ENCODE measurements around the gene TCEAL3. TPM values are rescaled to one million over a fixed set of nuclear protein-coding genes. Genes with fewer than 3 reads are reported as not detected.
"Not testable (repeated sequence)": the region's sequence is repeated elsewhere in the genome, so short reads cannot be mapped to it uniquely, and the experiment has no call there.

Gene TCEAL3
- total and polyA plus RNA-seq, 9 of the 15 experiments (the other 6 are each of a cell fraction or from before 2014, with no cell fraction given): not detected

DNA sequence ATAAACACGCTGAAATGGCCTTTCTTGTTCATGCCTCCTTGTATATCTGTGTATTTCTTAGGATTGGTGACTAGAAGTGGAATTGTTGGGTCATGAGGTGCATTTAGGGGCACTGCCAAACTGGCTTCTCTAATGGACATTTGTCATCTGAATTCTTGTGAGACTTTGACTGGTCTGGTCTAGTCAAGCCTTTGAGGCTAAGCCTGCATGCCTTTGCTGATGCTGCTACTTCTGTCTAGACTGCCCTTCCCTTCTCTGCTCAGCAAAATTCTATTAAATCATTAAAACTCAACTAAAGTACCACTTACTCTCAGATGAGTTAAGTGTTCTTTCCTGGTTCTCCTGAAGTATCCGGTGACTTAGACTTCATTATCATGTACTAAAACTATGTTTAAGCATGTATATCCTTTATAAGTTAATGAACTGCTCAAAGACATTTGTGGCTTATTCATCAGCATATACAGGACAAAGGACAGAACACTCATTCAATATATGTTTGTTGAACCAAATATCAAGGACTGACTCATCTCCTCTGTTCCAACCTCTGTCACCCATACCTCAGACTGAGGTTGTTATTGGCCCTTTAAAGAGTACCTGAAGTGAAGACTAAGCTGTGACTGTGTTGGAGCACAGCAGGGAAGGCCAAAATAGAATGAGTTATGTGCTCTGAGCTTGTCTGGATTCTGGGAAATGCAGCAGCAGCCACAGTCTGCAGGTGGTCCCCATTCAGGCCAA lies 30.0 kb downstream of the TCEAL3 start:
- no peaks in the 10 kb centered on the region for H3K36me3 ChIP-seq (ENCODE audit: control insufficient read depth, insufficient read depth, low read length)
- DNase-seq (ENCODE audit: extremely low read depth in 1 of 4, low spot score in 3 of 4): no peak
- no peaks in the 10 kb centered on the region for H3K9me3 ChIP-seq (replicated peaks; ENCODE audit: control insufficient read depth, insufficient read depth, low read depth, low read length)
- no peaks in the 10 kb centered on the region for H3K9me1 ChIP-seq (ENCODE audit: control insufficient read depth, insufficient read depth, low read length)
- TF ChIP-seq DIDO1 (tag; IDR thresholded peaks at IDR 0.05; ENCODE audit: low read depth) (no peak), POLR2A (conservative IDR thresholded peaks at IDR 0.05) (no peak)
- H3K27ac ChIP-seq (ENCODE audit: extremely low read depth, low read depth, low read length): no peak overlapping the region
- FAIRE-seq: no peak
- 0% methylated on average over 2 of the region's 2 CpGs for WGBS (ENCODE audit: insufficient coverage, low coverage, missing lambda C conversion rate)
- no peak overlapping the region for H2AFZ ChIP-seq (ENCODE audit: low read depth, low read length)
- no peaks in the 10 kb centered on the region for H3K4me1 ChIP-seq (replicated peaks in 1 of 2; ENCODE audit: control insufficient read depth in 2 of 2, insufficient read depth in 2 of 2, low read length in 2 of 2)
- no peak overlapping the region for H3K4me3 ChIP-seq
- no peak overlapping the region for H3K4me2 ChIP-seq (ENCODE audit: insufficient read depth, low read length)
- no peak overlapping the region for H3K9ac ChIP-seq (ENCODE audit: insufficient read depth in 1 of 2, low read depth in 2 of 2, low read length in 2 of 2)
- in situ Hi-C loops (cut with MboI) (no loop called here), intact Hi-C loops (cut with micrococcal nuclease) (no loop called here)
- H4K20me1 ChIP-seq (replicated peaks; ENCODE audit: control insufficient read depth, insufficient read depth, low read length): no peaks in the 10 kb centered on the region
- no TSS peak for BruUV-seq (replicated peaks)
- CTCF ChIA-PET (ENCODE audit: low intra/inter-chr PET ratio): no interaction called here
- POLR2A ChIA-PET: interaction anchor here (0.6 kb wide), 1 partner anchor 554 kb away, joined by 3 read pairs; no protein-coding TSS in a partner anchor
- H3K79me2 ChIP-seq (ENCODE audit: control insufficient read depth, insufficient read depth, low read length): no peaks in the 10 kb centered on the region
- ATAC-seq: no peak
- no peaks in the 10 kb centered on the region for H3K27me3 ChIP-seq (ENCODE audit: control insufficient read depth in 2 of 2, insufficient read depth in 2 of 2, low read length in 2 of 2)

DNA sequence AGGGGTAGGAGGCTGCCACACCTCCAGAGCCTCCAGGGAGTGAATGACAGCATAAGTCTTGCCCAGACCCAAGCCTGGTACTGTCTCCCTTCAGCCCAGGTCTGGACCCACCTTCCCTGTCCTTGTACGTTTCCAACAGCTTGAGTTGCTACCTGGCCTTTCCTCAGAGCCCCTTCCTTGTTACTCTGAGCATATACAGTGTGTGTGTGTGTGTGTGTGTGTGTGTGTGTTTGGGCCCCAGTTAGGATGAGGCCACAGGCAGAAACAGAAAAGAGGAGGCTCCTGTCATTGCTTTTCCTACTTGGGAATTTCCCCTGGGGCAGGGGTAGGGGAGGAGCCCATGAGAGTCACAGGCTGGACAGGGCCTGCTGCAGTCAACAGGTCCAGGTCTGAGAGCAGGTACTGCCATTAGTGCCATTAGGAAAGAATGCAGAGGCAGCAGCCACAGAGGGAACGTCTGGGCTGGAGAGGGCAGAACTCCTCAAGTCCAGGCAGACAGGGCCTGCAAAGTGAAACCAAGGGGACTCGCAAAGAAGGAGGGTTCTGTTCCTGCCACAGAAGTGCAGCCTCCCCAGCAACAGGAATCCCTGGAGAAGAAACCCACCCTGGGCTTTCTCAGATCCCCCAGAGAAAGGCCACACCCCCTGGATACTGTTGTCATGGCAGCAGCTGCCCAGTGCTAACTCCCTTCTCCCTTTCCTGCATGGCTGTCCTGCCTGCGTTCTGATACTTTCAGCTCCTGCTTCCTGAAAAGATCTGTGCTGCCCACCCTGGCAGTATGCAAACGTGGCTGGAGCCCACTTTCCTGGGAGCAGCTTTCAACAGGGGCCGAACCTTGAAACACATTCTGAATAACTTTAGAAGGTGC lies 30.9 kb downstream of the TCEAL3 start:
- DNase-seq (ENCODE audit: extremely low read depth in 1 of 4, low spot score in 3 of 4); H3K9me1 ChIP-seq (ENCODE audit: control insufficient read depth, insufficient read depth, low read length); H3K36me3 ChIP-seq (ENCODE audit: control insufficient read depth, insufficient read depth, low read length); H3K27me3 ChIP-seq (ENCODE audit: control insufficient read depth in 2 of 2, insufficient read depth in 2 of 2, low read length in 2 of 2); H3K79me2 ChIP-seq (ENCODE audit: control insufficient read depth, insufficient read depth, low read length); H3K9ac ChIP-seq (ENCODE audit: insufficient read depth in 1 of 2, low read depth in 2 of 2, low read length in 2 of 2); CTCF ChIA-PET (ENCODE audit: low intra/inter-chr PET ratio); H3K27ac ChIP-seq (ENCODE audit: extremely low read depth, low read depth, low read length); in situ Hi-C loops (cut with MboI); intact Hi-C loops (cut with micrococcal nuclease); H3K4me1 ChIP-seq (replicated peaks in 1 of 2; ENCODE audit: control insufficient read depth in 2 of 2, insufficient read depth in 2 of 2, low read length in 2 of 2); ATAC-seq; H3K4me2 ChIP-seq (ENCODE audit: insufficient read depth, low read length); H4K20me1 ChIP-seq (replicated peaks; ENCODE audit: control insufficient read depth, insufficient read depth, low read length); H2AFZ ChIP-seq (ENCODE audit: low read depth, low read length); BruUV-seq (replicated peaks); H3K4me3 ChIP-seq; H3K9me3 ChIP-seq (replicated peaks; ENCODE audit: control insufficient read depth, insufficient read depth, low read depth, low read length); FAIRE-seq; POLR2A ChIA-PET; TF ChIP-seq MYNN (CRISPR knock-in tag; IDR thresholded peaks at IDR 0.05): not testable (repeated sequence)
- WGBS (ENCODE audit: insufficient coverage, low coverage, missing lambda C conversion rate): 0% methylated on average over 4 of the region's 6 CpGs
- TF ChIP-seq RFX1 (IDR thresholded peaks at IDR 0.05): peak; percentile 76
- peak; percentile 28; the same call in 1 of the 2 replicates for TF ChIP-seq MYNN (IDR thresholded peaks at IDR 0.05)
